Ishikawa (cell line): ENCODE results near the gene SUPT20H.

Source experiments
- CEBPB ChIP-seq: IDR thresholded peaks from 2 replicates; pipeline ENCODE4 v1.6.1; 2012
- CREB1 ChIP-seq: IDR thresholded peaks from 2 replicates; pipeline ENCODE4 v1.6.1; 2012; ENCODE audit warnings: low read depth
- EP300 ChIP-seq: IDR thresholded peaks from 2 replicates; pipeline ENCODE4 v1.6.1; 2012; ENCODE audit warnings: borderline replicate concordance
- FOXM1 ChIP-seq: IDR thresholded peaks from 2 replicates; pipeline ENCODE4 v1.6.1; 2012; ENCODE audit warnings: low read depth, borderline replicate concordance
- MAX ChIP-seq: IDR thresholded peaks from 2 replicates; pipeline ENCODE4 v1.6.1; 2012
- NFIC ChIP-seq: IDR thresholded peaks from 2 replicates; pipeline ENCODE4 v1.6.1; 2012
- TAF1 ChIP-seq: IDR thresholded peaks from 2 replicates; pipeline ENCODE4 v1.6.1; 2012; ENCODE audit warnings: low read depth, mild to moderate bottlenecking
- TCF12 ChIP-seq: IDR thresholded peaks from 2 replicates; pipeline ENCODE4 v1.6.1; 2012; ENCODE audit warnings: low read depth
- YY1 ChIP-seq: IDR thresholded peaks from 2 replicates; pipeline ENCODE4 v1.6.1; 2012; ENCODE audit warnings: low read depth
- TF ChIP-seq, protein P1 (sequence below): IDR thresholded peaks from 2 replicates; pipeline ENCODE4 v1.6.1; 2012
- TF ChIP-seq, protein P2 (sequence below): IDR thresholded peaks from 2 replicates; pipeline ENCODE4 v1.6.1; 2012; ENCODE audit warnings: low read depth, mild to moderate bottlenecking

DNA sequence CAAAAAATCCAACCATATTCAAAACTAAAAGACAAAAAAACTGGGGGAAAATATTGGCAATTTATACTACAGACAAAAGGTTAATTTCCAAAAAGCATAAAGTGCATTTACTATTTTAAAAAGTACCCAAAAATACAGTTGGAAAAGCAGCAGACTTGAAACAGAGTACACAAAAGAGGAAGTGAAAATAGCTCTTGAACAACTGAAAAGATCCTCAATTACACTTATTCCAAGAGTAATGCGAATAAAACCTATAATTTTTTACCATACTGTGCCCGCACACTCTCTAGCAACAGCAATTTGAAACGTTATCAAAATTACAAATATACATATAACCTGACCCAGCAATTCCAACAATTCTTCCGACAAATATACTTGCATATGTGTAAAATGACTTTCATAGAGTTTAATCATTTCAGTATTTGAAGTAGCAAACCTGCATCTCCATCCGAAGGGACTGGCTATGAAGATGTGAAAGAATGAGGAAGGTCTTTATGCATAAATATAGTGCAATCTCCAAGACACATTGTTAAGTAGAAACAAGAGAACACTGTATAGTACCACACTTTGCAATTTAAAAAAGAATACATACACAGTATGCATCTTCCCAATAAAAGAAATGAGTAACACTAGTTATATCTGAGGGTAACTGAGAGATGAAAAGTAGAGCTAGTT, 85.7 kb downstream of the SUPT20H start:
- no peak for TF ChIP-seq YY1
- TF ChIP-seq, protein P1, sequence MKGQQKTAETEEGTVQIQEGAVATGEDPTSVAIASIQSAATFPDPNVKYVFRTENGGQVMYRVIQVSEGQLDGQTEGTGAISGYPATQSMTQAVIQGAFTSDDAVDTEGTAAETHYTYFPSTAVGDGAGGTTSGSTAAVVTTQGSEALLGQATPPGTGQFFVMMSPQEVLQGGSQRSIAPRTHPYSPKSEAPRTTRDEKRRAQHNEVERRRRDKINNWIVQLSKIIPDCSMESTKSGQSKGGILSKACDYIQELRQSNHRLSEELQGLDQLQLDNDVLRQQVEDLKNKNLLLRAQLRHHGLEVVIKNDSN, result no peak
- no peak for TF ChIP-seq TCF12
- TF ChIP-seq MAX, result no peak
- TF ChIP-seq NFIC, result no peak
- TF ChIP-seq CREB1, result no peak
- no peak for TF ChIP-seq TAF1
- no peak for TF ChIP-seq FOXM1
- no peak for TF ChIP-seq CEBPB
- no peak for TF ChIP-seq EP300
- TF ChIP-seq, protein P2, sequence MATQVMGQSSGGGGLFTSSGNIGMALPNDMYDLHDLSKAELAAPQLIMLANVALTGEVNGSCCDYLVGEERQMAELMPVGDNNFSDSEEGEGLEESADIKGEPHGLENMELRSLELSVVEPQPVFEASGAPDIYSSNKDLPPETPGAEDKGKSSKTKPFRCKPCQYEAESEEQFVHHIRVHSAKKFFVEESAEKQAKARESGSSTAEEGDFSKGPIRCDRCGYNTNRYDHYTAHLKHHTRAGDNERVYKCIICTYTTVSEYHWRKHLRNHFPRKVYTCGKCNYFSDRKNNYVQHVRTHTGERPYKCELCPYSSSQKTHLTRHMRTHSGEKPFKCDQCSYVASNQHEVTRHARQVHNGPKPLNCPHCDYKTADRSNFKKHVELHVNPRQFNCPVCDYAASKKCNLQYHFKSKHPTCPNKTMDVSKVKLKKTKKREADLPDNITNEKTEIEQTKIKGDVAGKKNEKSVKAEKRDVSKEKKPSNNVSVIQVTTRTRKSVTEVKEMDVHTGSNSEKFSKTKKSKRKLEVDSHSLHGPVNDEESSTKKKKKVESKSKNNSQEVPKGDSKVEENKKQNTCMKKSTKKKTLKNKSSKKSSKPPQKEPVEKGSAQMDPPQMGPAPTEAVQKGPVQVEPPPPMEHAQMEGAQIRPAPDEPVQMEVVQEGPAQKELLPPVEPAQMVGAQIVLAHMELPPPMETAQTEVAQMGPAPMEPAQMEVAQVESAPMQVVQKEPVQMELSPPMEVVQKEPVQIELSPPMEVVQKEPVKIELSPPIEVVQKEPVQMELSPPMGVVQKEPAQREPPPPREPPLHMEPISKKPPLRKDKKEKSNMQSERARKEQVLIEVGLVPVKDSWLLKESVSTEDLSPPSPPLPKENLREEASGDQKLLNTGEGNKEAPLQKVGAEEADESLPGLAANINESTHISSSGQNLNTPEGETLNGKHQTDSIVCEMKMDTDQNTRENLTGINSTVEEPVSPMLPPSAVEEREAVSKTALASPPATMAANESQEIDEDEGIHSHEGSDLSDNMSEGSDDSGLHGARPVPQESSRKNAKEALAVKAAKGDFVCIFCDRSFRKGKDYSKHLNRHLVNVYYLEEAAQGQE, result no peak
